Liver (tissue), 3 donors: ENCODE measurements around the gene LSM7.

ENCODE experiments used
- CTCF ChIP-seq: fragments of 150-350 bp; IDR thresholded peaks from 2 replicates; pipeline ENCODE4 v1.5.1; 2017; ENCODE audit warnings: improper control_type of control experiment, low read depth, low read length; ENCODE audit not compliant: missing input control
- EGR1 ChIP-seq, 2 donors: IDR thresholded peaks; 2 replicates each; pipeline ENCODE4 v1.6.1; 2016 to 2018; ENCODE audit warnings: antibody characterized with exemption in 2 of 2, low read depth in 2 of 2
- GABPA ChIP-seq, 2 donors: IDR thresholded peaks in 1 of 2; conservative IDR thresholded peaks in 1 of 2; 2 replicates each; pipeline ENCODE4 v1.6.1; 2016; ENCODE audit warnings: antibody characterized with exemption in 2 of 2, mild to moderate bottlenecking in 1 of 2, moderate library complexity in 1 of 2
- HNF4A ChIP-seq, 2 donors: conservative IDR thresholded peaks; 2 replicates each; pipeline ENCODE4 v1.6.1; 2016; ENCODE audit warnings: antibody characterized with exemption in 2 of 2, mild to moderate bottlenecking in 2 of 2
- JUND ChIP-seq, 2 donors: IDR thresholded peaks; 2 replicates each; pipeline ENCODE4 v1.6.1; 2016; ENCODE audit warnings: antibody characterized with exemption in 2 of 2
- MAX ChIP-seq: IDR thresholded peaks from 2 replicates; pipeline ENCODE4 v1.6.1; 2016; ENCODE audit warnings: antibody characterized with exemption
- SP1 ChIP-seq: IDR thresholded peaks from 2 replicates; pipeline ENCODE4 v1.6.1; 2018; ENCODE audit warnings: antibody characterized with exemption, mild to moderate bottlenecking
- TAF1 ChIP-seq: conservative IDR thresholded peaks from 2 replicates; pipeline ENCODE4 v1.6.1; 2016; ENCODE audit warnings: antibody characterized with exemption, mild to moderate bottlenecking
- YY1 ChIP-seq: IDR thresholded peaks from 2 replicates; pipeline ENCODE4 v1.6.1; 2016; ENCODE audit warnings: antibody characterized with exemption, mild to moderate bottlenecking
- donor health status: healthy.
- donor health status: healthy.

GRCh38 chr19:2333807-2334211 is 5.4 kb upstream of the LSM7 start:
- TF ChIP-seq MAX (no peak), CTCF (no peak), JUND (IDR thresholded peaks at IDR 0.05) (no peak), EGR1 (IDR thresholded peaks at IDR 0.05; ENCODE audit: low read depth in 2 of 2) (no peak), SP1 (no peak), TAF1 (no peak), GABPA (IDR thresholded peaks at IDR 0.05 in 1 of 2, conservative IDR thresholded peaks at IDR 0.05 in 1 of 2) (no peak), HNF4A (conservative IDR thresholded peaks at IDR 0.05) (no peak), YY1 (no peak)
